ENCODE data around the gene PTPRD. TPM values are rescaled to one million over a fixed set of nuclear protein-coding genes. Genes with fewer than 3 reads are reported as not detected.

The PTPRD gene
- total and polyA plus RNA-seq, 9 of the 15 experiments (the other 6 are each of a cell fraction or from before 2014, with no cell fraction given): 0.11 TPM; not detected in 8

DNA sequence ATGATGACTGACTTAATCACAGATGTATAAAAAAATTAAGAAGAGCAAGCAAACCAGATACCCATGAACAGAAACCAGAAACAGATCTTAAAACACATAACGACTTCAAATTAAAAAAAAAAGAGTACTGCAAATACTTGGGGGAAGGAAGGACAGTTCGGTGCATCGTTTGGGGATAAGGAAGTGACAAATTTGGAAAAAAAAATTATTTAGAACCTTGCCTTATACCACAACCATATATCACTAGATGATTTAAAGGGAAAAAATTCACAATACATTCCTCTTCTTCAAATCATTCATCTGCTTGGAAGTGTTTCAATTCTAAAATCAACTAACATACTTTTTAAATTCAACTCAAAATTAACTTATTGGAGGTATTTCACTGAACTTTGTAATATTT, 1774.7 kb downstream of the PTPRD start:
- ChIA-PET POLR2A (no interaction called here), CTCF (ENCODE audit: low intra/inter-chr PET ratio) (no interaction called here)
- H3K27ac ChIP-seq (ENCODE audit: extremely low read depth, low read depth, low read length): no peak overlapping the region
- no peaks in the 10 kb centered on the region for H3K9me3 ChIP-seq (replicated peaks; ENCODE audit: control insufficient read depth, insufficient read depth, low read depth, low read length)
- H3K9ac ChIP-seq (ENCODE audit: insufficient read depth in 1 of 2, low read depth in 2 of 2, low read length in 2 of 2): no peak overlapping the region
- ATAC-seq (no peak), DNase-seq (ENCODE audit: extremely low read depth in 1 of 4, low spot score in 3 of 4) (no peak), FAIRE-seq (no peak)
- H2AFZ ChIP-seq (ENCODE audit: low read depth, low read length): no peak overlapping the region
- 0% methylated on average over 3 of the region's 3 CpGs for WGBS (ENCODE audit: insufficient coverage, low coverage, missing lambda C conversion rate)
- no peaks in the 10 kb centered on the region for H3K36me3 ChIP-seq (ENCODE audit: control insufficient read depth, insufficient read depth, low read length)
- BruUV-seq (replicated peaks): no TSS peak
- no peaks in the 10 kb centered on the region for H3K4me1 ChIP-seq (replicated peaks in 1 of 2; ENCODE audit: control insufficient read depth in 2 of 2, insufficient read depth in 2 of 2, low read length in 2 of 2)
- H4K20me1 ChIP-seq (replicated peaks; ENCODE audit: control insufficient read depth, insufficient read depth, low read length): no peaks in the 10 kb centered on the region
- no peaks in the 10 kb centered on the region for H3K79me2 ChIP-seq (ENCODE audit: control insufficient read depth, insufficient read depth, low read length)
- H3K4me2 ChIP-seq (ENCODE audit: insufficient read depth, low read length): no peak overlapping the region
- in situ Hi-C loops (cut with MboI) (no loop called here), intact Hi-C loops (cut with micrococcal nuclease) (no loop called here)
- H3K4me3 ChIP-seq: no peak overlapping the region
- H3K27me3 ChIP-seq (ENCODE audit: control insufficient read depth in 2 of 2, insufficient read depth in 2 of 2, low read length in 2 of 2): no peaks in the 10 kb centered on the region
- no peaks in the 10 kb centered on the region for H3K9me1 ChIP-seq (ENCODE audit: control insufficient read depth, insufficient read depth, low read length)
- TF ChIP-seq SRF (CRISPR knock-in tag; IDR thresholded peaks at IDR 0.05): no peak
- TF ChIP-seq ZNF668 (CRISPR knock-in tag; IDR thresholded peaks at IDR 0.05): no peak
- TF ChIP-seq MXI1 (IDR thresholded peaks at IDR 0.05; ENCODE audit: low read depth, low read length): no peak
- TF ChIP-seq RBM25 (IDR thresholded peaks at IDR 0.05; ENCODE audit: low read depth, low read length, severe bottlenecking): no peak
- TF ChIP-seq, protein P1, sequence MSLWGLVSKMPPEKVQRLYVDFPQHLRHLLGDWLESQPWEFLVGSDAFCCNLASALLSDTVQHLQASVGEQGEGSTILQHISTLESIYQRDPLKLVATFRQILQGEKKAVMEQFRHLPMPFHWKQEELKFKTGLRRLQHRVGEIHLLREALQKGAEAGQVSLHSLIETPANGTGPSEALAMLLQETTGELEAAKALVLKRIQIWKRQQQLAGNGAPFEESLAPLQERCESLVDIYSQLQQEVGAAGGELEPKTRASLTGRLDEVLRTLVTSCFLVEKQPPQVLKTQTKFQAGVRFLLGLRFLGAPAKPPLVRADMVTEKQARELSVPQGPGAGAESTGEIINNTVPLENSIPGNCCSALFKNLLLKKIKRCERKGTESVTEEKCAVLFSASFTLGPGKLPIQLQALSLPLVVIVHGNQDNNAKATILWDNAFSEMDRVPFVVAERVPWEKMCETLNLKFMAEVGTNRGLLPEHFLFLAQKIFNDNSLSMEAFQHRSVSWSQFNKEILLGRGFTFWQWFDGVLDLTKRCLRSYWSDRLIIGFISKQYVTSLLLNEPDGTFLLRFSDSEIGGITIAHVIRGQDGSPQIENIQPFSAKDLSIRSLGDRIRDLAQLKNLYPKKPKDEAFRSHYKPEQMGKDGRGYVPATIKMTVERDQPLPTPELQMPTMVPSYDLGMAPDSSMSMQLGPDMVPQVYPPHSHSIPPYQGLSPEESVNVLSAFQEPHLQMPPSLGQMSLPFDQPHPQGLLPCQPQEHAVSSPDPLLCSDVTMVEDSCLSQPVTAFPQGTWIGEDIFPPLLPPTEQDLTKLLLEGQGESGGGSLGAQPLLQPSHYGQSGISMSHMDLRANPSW (CRISPR knock-in tag; IDR thresholded peaks at IDR 0.05): no peak
- TF ChIP-seq SMAD1 (IDR thresholded peaks at IDR 0.05; ENCODE audit: low read depth, low read length, partially characterized antibody): no peak
- TF ChIP-seq, protein P2, sequence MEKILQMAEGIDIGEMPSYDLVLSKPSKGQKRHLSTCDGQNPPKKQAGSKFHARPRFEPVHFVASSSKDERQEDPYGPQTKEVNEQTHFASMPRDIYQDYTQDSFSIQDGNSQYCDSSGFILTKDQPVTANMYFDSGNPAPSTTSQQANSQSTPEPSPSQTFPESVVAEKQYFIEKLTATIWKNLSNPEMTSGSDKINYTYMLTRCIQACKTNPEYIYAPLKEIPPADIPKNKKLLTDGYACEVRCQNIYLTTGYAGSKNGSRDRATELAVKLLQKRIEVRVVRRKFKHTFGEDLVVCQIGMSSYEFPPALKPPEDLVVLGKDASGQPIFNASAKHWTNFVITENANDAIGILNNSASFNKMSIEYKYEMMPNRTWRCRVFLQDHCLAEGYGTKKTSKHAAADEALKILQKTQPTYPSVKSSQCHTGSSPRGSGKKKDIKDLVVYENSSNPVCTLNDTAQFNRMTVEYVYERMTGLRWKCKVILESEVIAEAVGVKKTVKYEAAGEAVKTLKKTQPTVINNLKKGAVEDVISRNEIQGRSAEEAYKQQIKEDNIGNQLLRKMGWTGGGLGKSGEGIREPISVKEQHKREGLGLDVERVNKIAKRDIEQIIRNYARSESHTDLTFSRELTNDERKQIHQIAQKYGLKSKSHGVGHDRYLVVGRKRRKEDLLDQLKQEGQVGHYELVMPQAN (IDR thresholded peaks at IDR 0.05; ENCODE audit: borderline replicate concordance): no peak
- TF ChIP-seq, protein P3, sequence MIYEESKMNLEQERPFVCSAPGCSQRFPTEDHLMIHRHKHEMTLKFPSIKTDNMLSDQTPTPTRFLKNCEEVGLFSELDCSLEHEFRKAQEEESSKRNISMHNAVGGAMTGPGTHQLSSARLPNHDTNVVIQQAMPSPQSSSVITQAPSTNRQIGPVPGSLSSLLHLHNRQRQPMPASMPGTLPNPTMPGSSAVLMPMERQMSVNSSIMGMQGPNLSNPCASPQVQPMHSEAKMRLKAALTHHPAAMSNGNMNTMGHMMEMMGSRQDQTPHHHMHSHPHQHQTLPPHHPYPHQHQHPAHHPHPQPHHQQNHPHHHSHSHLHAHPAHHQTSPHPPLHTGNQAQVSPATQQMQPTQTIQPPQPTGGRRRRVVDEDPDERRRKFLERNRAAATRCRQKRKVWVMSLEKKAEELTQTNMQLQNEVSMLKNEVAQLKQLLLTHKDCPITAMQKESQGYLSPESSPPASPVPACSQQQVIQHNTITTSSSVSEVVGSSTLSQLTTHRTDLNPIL (CRISPR knock-in tag; IDR thresholded peaks at IDR 0.05): no peak
- TF ChIP-seq EP400 (IDR thresholded peaks at IDR 0.05): no peak
- TF ChIP-seq ZNF324 (CRISPR knock-in tag; IDR thresholded peaks at IDR 0.05): no peak
- TF ChIP-seq SNRNP70 (optimal IDR thresholded peaks at IDR 0.05; ENCODE audit: low read depth, low read length): no peak
- TF ChIP-seq ZNF232 (CRISPR knock-in tag; IDR thresholded peaks at IDR 0.05): no peak
